Heart left ventricle (tissue), 16 donors: Measurements from ENCODE around the gene FAM120C. TPM values are rescaled to one million over a fixed set of nuclear protein-coding genes. Genes with fewer than 3 reads are reported as not detected.

Experiments
- ATAC-seq, 4 donors: fragments of 200-7000 bp; cut with Tn5 transposase; one replicate each; pipeline ENCODE4 v1.9.1; 2020 to 2022; ENCODE audit warnings: moderate library complexity in 4 of 4, mild to moderate bottlenecking in 3 of 4, moderate number of reproducible peaks in 1 of 4
- DNase-seq, 5 donors: peaks; one replicate each; pipeline ENCODE4 v3.0.0-alpha.2; 2020
- H3K27ac ChIP-seq, 12 donors: fragments of 200-600 bp; sonication (generic) in 4 of 12; one replicate each; pipeline versions ENCODE4 v1.5.0 to v1.8.0; 2016 to 2022; ENCODE audit warnings: mild to moderate bottlenecking in 2 of 12
- H3K27me3 ChIP-seq, 9 donors: fragments of 200-600 bp; sonication (generic) in 2 of 9; one replicate each; pipeline versions ENCODE4 v1.5.1 to v1.8.0; 2016 to 2022; ENCODE audit warnings: mild to moderate bottlenecking in 3 of 9
- H3K36me3 ChIP-seq, 9 donors: fragments of 200-600 bp; sonication (generic) in 2 of 9; one replicate each; pipeline versions ENCODE4 v1.5.0 to v1.8.0; 2018 to 2022; ENCODE audit warnings: mild to moderate bottlenecking in 2 of 9
- H3K4me1 ChIP-seq, 12 donors: fragments of 200-600 bp; sonication (generic) in 4 of 12; one replicate each; pipeline versions ENCODE4 v1.5.0 to v1.8.0; 2016 to 2022; ENCODE audit warnings: mild to moderate bottlenecking in 3 of 12
- H3K4me3 ChIP-seq, 12 donors: fragments of 200-600 bp; sonication (generic) in 4 of 12; one replicate each; pipeline versions ENCODE4 v1.5.0 to v1.8.0; 2017 to 2022; ENCODE audit warnings: mild to moderate bottlenecking in 9 of 12, moderate library complexity in 4 of 12
- H3K9me3 ChIP-seq, 12 donors: fragments of 200-600 bp; sonication (generic) in 4 of 12; one replicate each; pipeline versions ENCODE4 v1.5.0 to v1.8.0; 2016 to 2022; ENCODE audit warnings: mild to moderate bottlenecking in 1 of 12
- POLR2A ChIP-seq, 2 donors: fragments of 450-650 bp; IDR thresholded peaks; one replicate each; pipeline ENCODE4 v1.6.1; 2017; ENCODE audit warnings: antibody characterized with exemption in 2 of 2, mild to moderate bottlenecking in 2 of 2, moderate library complexity in 2 of 2
- WGBS, 4 donors: extraction: QIAGEN DNeasy Blood & Tissue Kit in 2 of 4; methylation state at CpG; one replicate each; pipeline versions ENCODE4 v1.1.5 to v1.1.7; 2013 to 2018; 5-methylcytosine and 5-hydroxymethylcytosine counted together
- intact Hi-C, 10 donors: fragments of 100-400 bp; cut with DNase I; formaldehyde crosslinking; loops; one replicate each; pipeline versions ENCODE4 v1.11.1 to v1.14.2; 2022
- polyA plus RNA-seq, 2 donors: library from polyadenylated mRNA; stranded (reverse); fragments of 200-250 nt; gene quantifications; one replicate each; pipeline ENCODE4 v1.2.3, GENCODE V29; 2013
- total RNA-seq, 9 donors: library from RNA; depleted of rRNA in 2 of 9; stranded (reverse); fragments of >200 nt in 2 of 9; fragmentation: NEBNext Ultra II Directional in 3 of 9; extraction: Animal tissue kit (Norgen Biotek cat#: 25700) in 3 of 9; gene quantifications; one replicate each; pipeline versions ENCODE4 v1.1.0 to v1.2.4, GENCODE V29; 2016 to 2023
- TF ChIP-seq, protein P1 (sequence below), 12 donors: fragments of 200-600 bp; sonication (generic) in 4 of 12; IDR thresholded peaks; one replicate each; pipeline versions ENCODE4 v1.5.0 to v1.8.0; 2018 to 2022; ENCODE audit warnings: antibody characterized with exemption in 12 of 12, mild to moderate bottlenecking in 5 of 12
- donor health status: ischemic (EF 13 %, LVEDD 7.1; RV severe dilation, severe dysfunction).
- donor health status: healthy with polysubstance abuse.
- donor health status: DM: no; HTN: yes; CAD: no.
- donor health status: DM: no; HTN: no; CAD: no.
- donor health status: ischemic (EF 25% LVEDD 6.9; RV normal size, moderate dysfunction).
- donor health status: ischemic (EF 25% LVEDD 5.7; RV mildly dilated, moderate dysfunction).
- donor health status: healthy.
- donor health status: DM: yes; HTN: yes; CAD: no.
- donor health status: ischemic (EF 35%, LVEDD 5.7; RV mildly dilated, moderate dysfunction).
- donor health status: nonischemic (EF 11% LVEDD 7.7; RV severe dilation, severe dysfunction).
- donor health status: DM: yes; HTN: yes; CAD: no.
- donor health status: PGD.
- donor health status: ischemic (EF 29% LVEDD 5.4; RV normal size, mild dysfunction).
- donor health status: nonischemic (EF 23%, LVEDD 6.1; RV moderate dilation, normal function).

Gene FAM120C
- total and polyA plus RNA-seq, 11 donors, result 2.1 to 8.8 (median 5.8) TPM

GRCh38 chrX:54171091-54171490 is 12.0 kb downstream of the FAM120C start:
- no peak overlapping the region for H3K27ac ChIP-seq
- H3K4me3 ChIP-seq, result no peak overlapping the region
- H3K27me3 ChIP-seq, result peaks cover 0 to 4% (median 0%) of the 10 kb centered on the region in 9 donors
- H3K4me1 ChIP-seq, result no peaks in the 10 kb centered on the region
- ATAC-seq, result no peak
- DNase-seq, result no peak
- TF ChIP-seq, protein P1, sequence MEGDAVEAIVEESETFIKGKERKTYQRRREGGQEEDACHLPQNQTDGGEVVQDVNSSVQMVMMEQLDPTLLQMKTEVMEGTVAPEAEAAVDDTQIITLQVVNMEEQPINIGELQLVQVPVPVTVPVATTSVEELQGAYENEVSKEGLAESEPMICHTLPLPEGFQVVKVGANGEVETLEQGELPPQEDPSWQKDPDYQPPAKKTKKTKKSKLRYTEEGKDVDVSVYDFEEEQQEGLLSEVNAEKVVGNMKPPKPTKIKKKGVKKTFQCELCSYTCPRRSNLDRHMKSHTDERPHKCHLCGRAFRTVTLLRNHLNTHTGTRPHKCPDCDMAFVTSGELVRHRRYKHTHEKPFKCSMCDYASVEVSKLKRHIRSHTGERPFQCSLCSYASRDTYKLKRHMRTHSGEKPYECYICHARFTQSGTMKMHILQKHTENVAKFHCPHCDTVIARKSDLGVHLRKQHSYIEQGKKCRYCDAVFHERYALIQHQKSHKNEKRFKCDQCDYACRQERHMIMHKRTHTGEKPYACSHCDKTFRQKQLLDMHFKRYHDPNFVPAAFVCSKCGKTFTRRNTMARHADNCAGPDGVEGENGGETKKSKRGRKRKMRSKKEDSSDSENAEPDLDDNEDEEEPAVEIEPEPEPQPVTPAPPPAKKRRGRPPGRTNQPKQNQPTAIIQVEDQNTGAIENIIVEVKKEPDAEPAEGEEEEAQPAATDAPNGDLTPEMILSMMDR (IDR thresholded peaks at IDR 0.05), result no peak
- TF ChIP-seq POLR2A (IDR thresholded peaks at IDR 0.05), result no peak
- intact Hi-C loops, result no loop called here
- H3K36me3 ChIP-seq, result peaks cover 0 to 7% (median 0%) of the 10 kb centered on the region in 9 donors
- no peaks in the 10 kb centered on the region for H3K9me3 ChIP-seq

- ATAC-seq (no peak), DNase-seq (no peak)
- Histone ChIP-seq H3K27me3 (peaks cover 0 to 4% (median 0%) of the 10 kb centered on the region in 9 donors), H3K4me1 (no peaks in the 10 kb centered on the region), H3K36me3 (no peaks in the 10 kb centered on the region), H3K27ac (no peak overlapping the region), H3K9me3 (no peaks in the 10 kb centered on the region), H3K4me3 (no peak overlapping the region)
- TF ChIP-seq, protein P1 (IDR thresholded peaks at IDR 0.05), result no peak
- no peak for TF ChIP-seq POLR2A (IDR thresholded peaks at IDR 0.05)
- 45 to 62% (median 54%) methylated on average over 4 of the region's 4 CpGs for WGBS, 4 donors
- intact Hi-C loops, result no loop called here
These were observed 16.1 kb downstream of the FAM120C start for GRCh38 chrX:54166915-54167314.

DNA sequence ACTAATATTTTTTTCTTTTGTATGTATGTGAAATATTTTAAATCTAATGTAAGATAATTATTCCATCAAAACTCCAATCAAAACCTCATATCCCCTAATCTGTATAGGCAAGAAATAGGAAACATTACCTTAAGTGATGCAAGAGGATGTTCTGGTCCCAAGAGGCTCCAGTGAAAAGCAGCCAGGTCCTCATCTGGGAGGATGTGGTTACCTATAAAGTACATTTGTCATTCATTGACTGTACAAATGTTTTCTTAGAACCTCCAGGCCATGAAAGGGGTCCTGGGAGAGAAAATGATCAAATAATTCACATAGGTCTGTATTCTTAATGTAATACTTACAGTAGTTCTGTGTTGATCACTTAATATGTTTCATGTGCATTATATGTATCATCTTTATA is 25.5 kb downstream of the FAM120C start:
- no peak for ATAC-seq
- H3K36me3 ChIP-seq, result peaks cover 0 to 19% (median 0%) of the 10 kb centered on the region in 9 donors
- DNase-seq, result no peak
- H3K27me3 ChIP-seq, result no peaks in the 10 kb centered on the region
- intact Hi-C loops, result no loop called here
- TF ChIP-seq POLR2A (IDR thresholded peaks at IDR 0.05), result no peak
- TF ChIP-seq, protein P1 (IDR thresholded peaks at IDR 0.05), result no peak
- no peak overlapping the region for H3K27ac ChIP-seq
- H3K4me3 ChIP-seq, result no peak overlapping the region
- no peaks in the 10 kb centered on the region for H3K9me3 ChIP-seq
- H3K4me1 ChIP-seq, result no peaks in the 10 kb centered on the region

DNA sequence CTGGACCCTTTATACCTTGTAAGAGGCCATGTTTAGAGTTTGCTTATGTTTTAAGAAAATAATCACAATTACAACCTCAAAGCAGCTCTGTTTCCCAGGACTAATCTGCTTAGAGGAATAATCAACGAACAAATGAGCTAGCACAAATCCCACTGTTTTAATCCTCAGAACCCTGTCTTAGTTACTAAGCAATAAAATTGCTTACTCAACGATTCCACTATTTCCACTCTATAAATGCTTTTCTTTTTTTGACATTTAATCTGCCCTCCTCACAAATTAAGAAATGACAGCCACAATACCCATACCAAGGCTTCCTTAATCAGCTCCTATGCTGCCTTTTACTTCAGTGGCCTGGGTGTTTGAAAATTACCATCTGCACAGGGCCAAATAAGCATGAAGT is 48.8 kb downstream of the FAM120C start:
- DNase-seq (no peak), ATAC-seq (no peak)
- TF ChIP-seq, protein P1 (IDR thresholded peaks at IDR 0.05), result no peak
- intact Hi-C loops, result no loop called here
- Histone ChIP-seq H3K27ac (no peak overlapping the region), H3K4me1 (no peaks in the 10 kb centered on the region), H3K9me3 (no peaks in the 10 kb centered on the region), H3K4me3 (no peak overlapping the region), H3K36me3 (peaks cover 0 to 36% (median 27%) of the 10 kb centered on the region in 9 donors), H3K27me3 (peaks cover 0 to 4% (median 0%) of the 10 kb centered on the region in 9 donors)
- 63 to 98% (median 81%) methylated on average over 2 of the region's 2 CpGs for WGBS, 4 donors
